Astrocyte (in vitro differentiated cells and primary cell): ENCODE results near the gene RAD50. TPM values are rescaled to one million over a fixed set of nuclear protein-coding genes. Genes with fewer than 3 reads are reported as not detected.
"Not testable (repeated sequence)": the region's sequence is repeated elsewhere in the genome, so short reads cannot be mapped to it uniquely, and the experiment has no call there.

ENCODE experiments used
- DNase-seq: peaks from one replicate; pipeline ENCODE4 v3.0.0-alpha.2; 2010; ENCODE audit warnings: low read depth
- FAIRE-seq: peaks from 2 replicates; lab custom pipeline; 2011; peaks lifted over from hg19 to GRCh38; lab: Jason Lieb, UNC
- H2AFZ ChIP-seq: 2 replicates; pipeline ENCODE4 v1.6.0; 2012; ENCODE audit warnings: low read depth, low read length, inconsistent platforms
- H3K27ac ChIP-seq: 2 replicates; pipeline ENCODE4 v1.5.1; 2011; ENCODE audit warnings: low read depth, low read length, inconsistent platforms
- H3K27me3 ChIP-seq: 2 replicates; pipeline ENCODE4 v1.6.0; 2011; ENCODE audit warnings: low read length, inconsistent platforms; ENCODE audit not compliant: insufficient read depth
- H3K36me3 ChIP-seq: 2 replicates; pipeline ENCODE4 v1.5.1; 2011; ENCODE audit warnings: low read length, inconsistent platforms; ENCODE audit not compliant: insufficient read depth
- H3K4me1 ChIP-seq: 2 replicates; pipeline ENCODE4 v1.5.1; 2011; ENCODE audit warnings: low read length, inconsistent platforms; ENCODE audit not compliant: insufficient read depth
- H3K4me2 ChIP-seq: 2 replicates; pipeline ENCODE4 v1.6.0; 2012; ENCODE audit warnings: low read length, inconsistent platforms
- H3K4me3 ChIP-seq: 2 replicates; pipeline ENCODE4 v1.5.1; 2011; ENCODE audit warnings: low read depth, mild to moderate bottlenecking, low read length, inconsistent platforms; ENCODE audit not compliant: insufficient read depth
- H3K79me2 ChIP-seq: 2 replicates; pipeline ENCODE4 v1.6.0; 2012; ENCODE audit warnings: mild to moderate bottlenecking, low read length, inconsistent platforms; ENCODE audit not compliant: insufficient read depth
- H3K9ac ChIP-seq: 2 replicates; pipeline ENCODE4 v1.6.0; 2012; ENCODE audit warnings: mild to moderate bottlenecking, low read length, inconsistent platforms
- H3K9me3 ChIP-seq: 2 replicates; pipeline ENCODE4 v1.5.1; 2012; ENCODE audit warnings: low read depth, mild to moderate bottlenecking, low read length, inconsistent platforms; ENCODE audit not compliant: insufficient read depth
- H4K20me1 ChIP-seq: 2 replicates; pipeline ENCODE4 v1.6.0; 2012; ENCODE audit warnings: low read length, inconsistent platforms; ENCODE audit not compliant: insufficient read depth
- H3K27ac Mint-ChIP-seq: one replicate; pipeline ENCODE4 v1.8.0; 2021; ENCODE audit warnings: mild to moderate bottlenecking, mixed read lengths; ENCODE audit not compliant: unreplicated experiment
- H3K27me3 Mint-ChIP-seq: one replicate; pipeline ENCODE4 v1.8.0; 2021; ENCODE audit warnings: low read depth, mixed read lengths; ENCODE audit not compliant: unreplicated experiment
- H3K36me3 Mint-ChIP-seq: one replicate; pipeline ENCODE4 v1.8.0; 2021; ENCODE audit warnings: low read depth, mixed read lengths; ENCODE audit not compliant: unreplicated experiment
- H3K4me1 Mint-ChIP-seq: one replicate; pipeline ENCODE4 v1.8.0; 2021; ENCODE audit warnings: low read depth, mixed read lengths; ENCODE audit not compliant: unreplicated experiment
- H3K4me3 Mint-ChIP-seq: one replicate; pipeline ENCODE4 v1.8.0; 2021; ENCODE audit warnings: mild to moderate bottlenecking, moderate library complexity, mixed read lengths; ENCODE audit not compliant: unreplicated experiment
- H3K9me3 Mint-ChIP-seq: one replicate; pipeline ENCODE4 v1.8.0; 2021; ENCODE audit warnings: mild to moderate bottlenecking, mixed read lengths; ENCODE audit not compliant: unreplicated experiment
- CTCF ChIP-seq: IDR thresholded peaks from 2 replicates; pipeline ENCODE4 v1.5.1; 2011; ENCODE audit warnings: low read depth, mild to moderate bottlenecking, inconsistent platforms, low read length, moderate library complexity; ENCODE audit not compliant: insufficient read depth
- EZH2 ChIP-seq: IDR thresholded peaks from 2 replicates; pipeline ENCODE4 v1.6.1; 2012; ENCODE audit warnings: mild to moderate bottlenecking, low read length, inconsistent platforms; ENCODE audit not compliant: insufficient read depth
- total RNA-seq: library from RNA; stranded (reverse); gene quantifications from 2 replicates; pipeline ENCODE4 v1.2.1, GENCODE V29; 2021

The RAD50 gene
- total RNA-seq, 1 donor from 2014 or later, result 26.8 TPM

- Histone ChIP-seq H3K9me3 (no peaks in the 10 kb centered on the region), H3K79me2 (no peaks in the 10 kb centered on the region), H2AFZ (no peak overlapping the region), H4K20me1 (no peaks in the 10 kb centered on the region), H3K27ac (no peak overlapping the region), H3K4me3 (no peak overlapping the region), H3K4me2 (no peak overlapping the region), H3K9ac (no peak overlapping the region), H3K36me3 (no peaks in the 10 kb centered on the region), H3K4me1 (no peaks in the 10 kb centered on the region), H3K27me3 (no peaks in the 10 kb centered on the region)
- Mint-ChIP-seq H3K9me3 (peaks cover 5% of the 10 kb centered on the region), H3K4me3 (no peak overlapping the region), H3K4me1 (no peaks in the 10 kb centered on the region), H3K36me3 (peaks cover 10% of the 10 kb centered on the region), H3K27ac (no peak overlapping the region), H3K27me3 (no peaks in the 10 kb centered on the region)
- no peak for TF ChIP-seq CTCF
- no peak for TF ChIP-seq EZH2
- FAIRE-seq, result no peak
- DNase-seq, result no peak
These were observed 9.9 kb downstream of the RAD50 start for GRCh38 chr5:132566657-132567056.

- H3K27me3 ChIP-seq, result no peaks in the 10 kb centered on the region
- no peak for FAIRE-seq
- no peaks in the 10 kb centered on the region for H3K79me2 ChIP-seq
- no peak for DNase-seq
- no peaks in the 10 kb centered on the region for H3K4me1 Mint-ChIP-seq
- H3K9ac ChIP-seq, result no peak overlapping the region
- no peak overlapping the region for H3K27ac Mint-ChIP-seq
- H3K36me3 Mint-ChIP-seq, result peaks cover 12% of the 10 kb centered on the region
- no peak overlapping the region for H3K4me3 ChIP-seq
- H3K36me3 ChIP-seq, result peaks cover 13% of the 10 kb centered on the region
- H3K4me3 Mint-ChIP-seq, result no peak overlapping the region
- H4K20me1 ChIP-seq, result no peaks in the 10 kb centered on the region
- H3K9me3 Mint-ChIP-seq, result peaks cover 7% of the 10 kb centered on the region
- no peak for TF ChIP-seq CTCF
- no peak for TF ChIP-seq EZH2
- H3K27ac ChIP-seq, result no peak overlapping the region
- H3K27me3 Mint-ChIP-seq, result no peaks in the 10 kb centered on the region
- H3K4me2 ChIP-seq, result no peak overlapping the region
- no peak overlapping the region for H2AFZ ChIP-seq
- H3K9me3 ChIP-seq, result no peaks in the 10 kb centered on the region
- no peaks in the 10 kb centered on the region for H3K4me1 ChIP-seq
These were observed 19.3 kb downstream of the RAD50 start for GRCh38 chr5:132576123-132576522.

GRCh38 chr5:132584560-132584959 lies 27.8 kb downstream of the RAD50 start:
- not testable (repeated sequence) for H3K27me3 ChIP-seq, H3K4me3 Mint-ChIP-seq, DNase-seq, H3K4me1 ChIP-seq, H3K4me1 Mint-ChIP-seq, FAIRE-seq, H3K79me2 ChIP-seq, H3K9ac ChIP-seq, H4K20me1 ChIP-seq, H3K27ac ChIP-seq, H3K27me3 Mint-ChIP-seq, H3K36me3 Mint-ChIP-seq, H3K4me3 ChIP-seq, H3K27ac Mint-ChIP-seq, H2AFZ ChIP-seq, H3K4me2 ChIP-seq, H3K9me3 Mint-ChIP-seq, H3K9me3 ChIP-seq
- peaks cover 12% of the 10 kb centered on the region for H3K36me3 ChIP-seq
